ENCODE measurements around the gene GSTM4. TPM values are rescaled to one million over a fixed set of nuclear protein-coding genes. Genes with fewer than 3 reads are reported as not detected.

Gene GSTM4
- total and polyA plus RNA-seq, 2 of the 8 experiments (the other 6 are each of a cell fraction or from before 2014, with no cell fraction given) = 11.3 to 31.4 TPM

DNA sequence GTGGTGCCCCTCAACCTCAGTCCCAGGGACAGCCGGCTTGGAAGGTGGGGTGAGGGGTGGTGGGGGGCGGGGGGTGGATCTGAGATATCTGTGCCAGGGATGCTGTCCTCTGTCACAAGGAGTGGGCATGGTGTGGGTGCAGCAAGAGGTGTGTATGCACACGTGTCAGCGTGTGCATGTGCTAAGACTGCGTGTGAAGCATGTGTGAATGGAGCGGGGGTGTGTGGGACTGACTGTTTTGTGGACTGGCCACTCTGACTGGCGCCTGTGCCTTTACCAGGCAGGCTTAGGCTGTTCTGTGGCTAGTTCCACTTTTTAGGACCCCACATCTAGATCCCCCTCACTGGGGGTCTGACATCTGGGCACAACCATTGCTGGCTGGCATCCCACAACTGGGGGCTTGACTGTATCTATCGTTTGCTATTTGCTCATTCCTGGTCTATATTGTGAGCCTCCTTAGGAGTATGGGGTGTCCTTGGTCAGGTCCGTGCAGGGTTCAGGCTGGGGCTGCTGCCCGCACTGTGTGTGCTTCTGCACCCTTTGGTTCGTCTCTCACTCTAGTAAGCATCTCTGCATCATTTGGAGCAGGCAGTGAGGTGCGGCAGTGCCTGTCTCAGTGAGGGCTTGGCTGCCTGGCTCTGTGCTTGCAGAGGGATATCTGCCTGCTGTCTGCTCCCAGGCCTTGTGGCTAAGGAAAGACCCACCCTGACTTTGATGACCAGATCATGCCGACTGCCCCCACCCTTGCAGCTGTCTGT, 34.3 kb upstream of the GSTM4 start:
- ChIA-PET POLR2A (ENCODE audit: partially characterized antibody) (interaction anchor here (1.4 to 2.5 kb wide), 3 partner anchors 13 to 73 kb away, joined by 4 to 18 read pairs (median 5); partner anchors contain the start of gene GNAI3), CTCF (ENCODE audit: partially characterized antibody) (interaction anchor here (0.7 to 1.0 kb wide), 4 partner anchors 9 to 89 kb away, joined by 3 to 4 read pairs (median 3); no protein-coding TSS in a partner anchor)
- Histone ChIP-seq H4K20me1 (replicated peaks in 1 of 2; ENCODE audit: control insufficient read depth in 1 of 2, insufficient read depth in 2 of 2, low read length in 2 of 2) (peaks cover 5 to 25% of the 10 kb centered on the region in 2 experiments), H2BK5ac (ENCODE audit: low read depth, low read length) (no peak overlapping the region), H3K9ac (replicated peaks in 1 of 4; ENCODE audit: extremely low read depth in 1 of 4, low read depth in 3 of 4, low read length in 3 of 4) (no peak overlapping the region; a peak in 1 of 7 replicates), H2BK15ac (ENCODE audit: low read length) (peak overlapping the region; percentile 32; the same call in 1 of the 2 replicates), H4K91ac (replicated peaks; ENCODE audit: insufficient read length, low read length) (peak overlapping the region; percentile 11), H3K4me2 (ENCODE audit: insufficient read depth in 1 of 2, low read depth in 2 of 2, low read length in 2 of 2) (peak overlapping the region; percentile 91 to 94), H3K56ac (replicated peaks; ENCODE audit: insufficient read length, low read depth, low read length) (no peak overlapping the region), H3K4me3 (ENCODE audit: extremely low read depth in 1 of 4, insufficient read depth in 2 of 4, low read depth in 3 of 4, low read length in 4 of 4) (peak overlapping the region; percentile 69 to 85 (median 78); a peak in 6 of 8 replicates), H3K4me1 (replicated peaks in 1 of 4; ENCODE audit: control insufficient read depth in 3 of 4, insufficient read depth in 4 of 4, low read length in 3 of 4) (peaks cover 4 to 25% (median 12%) of the 10 kb centered on the region in 4 experiments), H3K27ac (ENCODE audit: low read depth, low read length) (no peak overlapping the region), H2AK5ac (ENCODE audit: low read depth, low read length) (no peak overlapping the region), H3K79me2 (ENCODE audit: control insufficient read depth in 1 of 2, insufficient read depth in 2 of 2, low read length in 2 of 2) (peaks cover 0 to 37% of the 10 kb centered on the region in 2 experiments; a peak in 2 of 4 replicates), H4K5ac (ENCODE audit: insufficient read length, low read depth, low read length) (no peak overlapping the region), H2BK120ac (replicated peaks; ENCODE audit: low read depth, low read length) (no peak overlapping the region), H3K14ac (ENCODE audit: insufficient read length) (no peak overlapping the region), H3K23me2 (ENCODE audit: low read depth, low read length) (peaks cover 16% of the 10 kb centered on the region), H3K4ac (replicated peaks; ENCODE audit: insufficient read length, low read depth, low read length) (no peak overlapping the region), H2BK20ac (ENCODE audit: low read length) (no peak overlapping the region), H3K9me3 (ENCODE audit: insufficient read depth in 2 of 2, low read depth in 1 of 2, low read length in 1 of 2) (no peaks in the 10 kb centered on the region), H3K79me1 (ENCODE audit: low read depth, low read length) (peaks cover 17% of the 10 kb centered on the region), H3K27me3 (replicated peaks in 1 of 4; ENCODE audit: control insufficient read depth in 3 of 4, extremely low read depth in 1 of 4, insufficient read depth in 3 of 4, low read length in 3 of 4) (no peaks in the 10 kb centered on the region), H2BK12ac (ENCODE audit: low read depth, low read length) (no peak overlapping the region), H3K36me3 (ENCODE audit: control insufficient read depth in 2 of 4, insufficient read depth in 4 of 4, low read length in 3 of 4) (peaks cover 0 to under 1% (median 0%) of the 10 kb centered on the region in 4 experiments; a peak in 3 of 8 replicates), H3K23ac (ENCODE audit: insufficient read length) (no peak overlapping the region), H4K8ac (ENCODE audit: extremely low read depth, insufficient read depth, low read length) (no peak overlapping the region; the same call in 1 of the 2 replicates), H3K18ac (ENCODE audit: extremely low read depth, low read length) (no peak overlapping the region), H2AFZ (ENCODE audit: low read length) (no peak overlapping the region)
- no peak for FAIRE-seq
- no peak for DNase-seq (ENCODE audit: low read depth in 1 of 2, low spot score in 2 of 2)
- 79% methylated on average over 11 of the region's 13 CpGs; no CpG with 5 or more reads in 1 of the 2 experiments for WGBS, 2 experiments (ENCODE audit: extremely low coverage in 1 of 2, insufficient coverage in 1 of 2, insufficient read length in 1 of 2, insufficient replicate concordance in 2 of 2, low coverage in 1 of 2, low lambda C conversion rate in 2 of 2, missing lambda C conversion rate in 1 of 2)
- TF ChIP-seq JUN (IDR thresholded peaks at IDR 0.05; ENCODE audit: low read depth, low read length) = no peak
- TF ChIP-seq KDM4A (IDR thresholded peaks at IDR 0.05; ENCODE audit: low read depth, low read length, severe bottlenecking) = no peak
- TF ChIP-seq EP300 (IDR thresholded peaks at IDR 0.05; ENCODE audit: borderline replicate concordance in 1 of 2, low read depth in 2 of 2, low read length in 2 of 2) = no peak
- no peak for TF ChIP-seq NANOG (IDR thresholded peaks at IDR 0.05; ENCODE audit: insufficient read depth, low read depth, low read length, poor library complexity, severe bottlenecking)
- TF ChIP-seq RBBP5 (IDR thresholded peaks at IDR 0.05; ENCODE audit: borderline replicate concordance, low read depth, low read length) = no peak
- no peak for TF ChIP-seq HDAC2 (IDR thresholded peaks at IDR 0.05; ENCODE audit: borderline replicate concordance in 1 of 2, low read depth in 2 of 2, low read length in 2 of 2)
- no peak for TF ChIP-seq CBX8 (IDR thresholded peaks at IDR 0.05; ENCODE audit: borderline replicate concordance, low read depth, low read length)
- TF ChIP-seq GABPA (IDR thresholded peaks at IDR 0.05; ENCODE audit: borderline replicate concordance, insufficient read depth, low read length) = no peak
- TF ChIP-seq TAF7 (optimal IDR thresholded peaks at IDR 0.05; ENCODE audit: borderline replicate concordance, low read depth, low read length) = no peak
- no peak for TF ChIP-seq BRCA1 (IDR thresholded peaks at IDR 0.05; ENCODE audit: low read depth, low read length)
